Hepatocyte (in vitro differentiated cells): ENCODE results near the gene ANO2. TPM values are rescaled to one million over a fixed set of nuclear protein-coding genes. Genes with fewer than 3 reads are reported as not detected.

Source experiments
- DNase-seq: peaks from one replicate; pipeline ENCODE4 v3.0.0-alpha.2; 2016; ENCODE audit warnings: low spot score
- H2AFZ ChIP-seq: fragments of 200-600 bp; sonication (generic); 2 replicates; pipeline ENCODE4 v1.6.0; 2016; ENCODE audit warnings: antibody characterized with exemption, mild to moderate bottlenecking
- H3K27ac ChIP-seq: fragments of 200-600 bp; sonication (generic); 2 replicates; pipeline ENCODE4 v1.5.1; 2016; ENCODE audit warnings: mild to moderate bottlenecking
- H3K27me3 ChIP-seq: fragments of 200-600 bp; sonication (generic); 2 replicates; pipeline ENCODE4 v1.6.1; 2016
- H3K36me3 ChIP-seq: fragments of 200-600 bp; sonication (generic); replicated peaks from 2 replicates; pipeline ENCODE4 v1.5.1; 2016; ENCODE audit warnings: low read depth; ENCODE audit not compliant: insufficient read depth
- H3K4me1 ChIP-seq: fragments of 200-600 bp; sonication (generic); 2 replicates; pipeline ENCODE4 v1.5.1; 2016; ENCODE audit warnings: mild to moderate bottlenecking, moderate library complexity; ENCODE audit not compliant: insufficient read depth
- H3K4me2 ChIP-seq: fragments of 200-600 bp; sonication (generic); 2 replicates; pipeline ENCODE4 v1.6.0; 2016
- H3K4me3 ChIP-seq: fragments of 200-600 bp; sonication (generic); 2 replicates; pipeline ENCODE4 v1.5.1; 2016; ENCODE audit warnings: mild to moderate bottlenecking
- H3K79me2 ChIP-seq: fragments of 200-600 bp; sonication (generic); 2 replicates; pipeline ENCODE4 v1.6.0; 2017; ENCODE audit warnings: mild to moderate bottlenecking
- H3K9me2 ChIP-seq: fragments of 200-600 bp; sonication (generic); replicated peaks from 2 replicates; pipeline ENCODE4 v1.6.0; 2017; ENCODE audit warnings: mild to moderate bottlenecking; ENCODE audit not compliant: insufficient read depth
- H3K9me3 ChIP-seq: fragments of 200-600 bp; sonication (generic); 2 replicates; pipeline ENCODE4 v1.5.1; 2016; ENCODE audit warnings: low read depth, mild to moderate bottlenecking
- H4K20me1 ChIP-seq: fragments of 200-600 bp; sonication (generic); 2 replicates; pipeline ENCODE4 v1.6.0; 2016; ENCODE audit warnings: mild to moderate bottlenecking; ENCODE audit not compliant: insufficient read depth, poor library complexity, severe bottlenecking
- EZH2 ChIP-seq: fragments of 200-600 bp; sonication (generic); IDR thresholded peaks from 2 replicates; pipeline ENCODE4 v1.6.1; 2016; ENCODE audit warnings: antibody characterized with exemption, mild to moderate bottlenecking, borderline replicate concordance
- EZH2phosphoT487 ChIP-seq: fragments of 200-600 bp; sonication (generic); IDR thresholded peaks from one replicate; pipeline ENCODE4 v1.6.1; 2018; ENCODE audit warnings: antibody characterized with exemption, mild to moderate bottlenecking, low read depth, moderate library complexity; ENCODE audit not compliant: unreplicated experiment, severe bottlenecking
- WGBS: methylation state at CpG from one replicate; pipeline ENCODE4 v1.1.6; 2016; ENCODE audit warnings: low lambda C conversion rate; ENCODE audit errors: missing lambda C conversion rate; 5-methylcytosine and 5-hydroxymethylcytosine counted together
- polyA plus RNA-seq: library from polyadenylated mRNA; unstranded; fragments of >200 nt; fragmentation: Nextera tagmentation; extraction: Ambion mirVana; gene quantifications from 2 replicates; pipeline ENCODE4 v1.2.1, GENCODE V29; 2016
- total RNA-seq: library from RNA; depleted of rRNA; stranded (reverse); fragments of >200 nt; gene quantifications from 2 replicates; pipeline ENCODE4 v1.2.3, GENCODE V29; 2014
- TF ChIP-seq, protein P1 (sequence below): fragments of 200-600 bp; sonication (generic); IDR thresholded peaks from 2 replicates; pipeline ENCODE4 v1.5.1; 2016; ENCODE audit warnings: antibody characterized with exemption, mild to moderate bottlenecking; ENCODE audit not compliant: poor library complexity

Gene ANO2
- total and polyA plus RNA-seq, 2 experiments from 2014 or later, result 1.0 to 1.9 TPM

DNA sequence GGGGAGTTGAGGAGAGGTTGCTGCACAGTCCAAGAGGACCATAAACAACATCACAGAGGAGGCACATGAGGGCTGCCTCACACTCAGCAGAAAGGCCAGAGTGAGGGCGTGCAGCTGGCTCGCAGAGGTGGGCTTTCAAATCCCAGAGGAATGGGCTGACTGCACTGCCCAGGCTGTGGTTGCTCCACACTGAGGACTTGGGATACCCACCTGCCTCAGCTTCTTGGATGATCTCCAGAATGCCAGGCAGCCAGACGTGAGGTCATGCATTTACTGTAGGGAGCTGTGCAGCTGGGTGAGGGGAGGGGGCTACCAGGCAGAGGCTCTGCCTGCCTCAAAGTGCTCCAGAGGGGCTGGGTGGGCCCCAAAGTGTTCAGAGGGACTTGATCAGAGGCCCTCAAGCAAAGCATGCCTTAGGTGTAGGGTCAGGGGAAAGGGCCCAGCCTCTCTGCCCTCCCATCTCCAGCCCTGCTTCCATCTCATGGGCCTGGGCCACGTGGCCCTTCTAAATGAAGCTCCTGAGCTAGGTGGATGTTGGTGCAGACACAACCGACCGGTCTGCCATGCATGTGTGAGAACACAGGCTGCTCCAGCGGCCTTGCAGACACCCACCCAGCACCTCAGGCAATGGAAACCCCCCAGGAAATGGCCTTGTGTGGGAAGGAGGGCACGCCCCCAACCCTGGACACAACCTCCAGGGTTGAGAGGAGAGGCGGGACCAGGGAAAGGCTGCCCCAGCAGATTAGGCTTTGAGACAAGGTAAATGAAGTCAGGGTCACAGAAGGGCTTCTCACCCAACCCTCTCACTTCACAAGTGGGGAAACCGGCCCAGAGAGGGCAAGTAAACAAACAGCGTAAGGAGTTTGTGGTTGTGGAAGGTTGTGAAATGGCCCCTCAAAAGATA lies 422.4 kb downstream of the ANO2 start:
- Histone ChIP-seq H2AFZ (no peak overlapping the region), H3K4me1 (no peaks in the 10 kb centered on the region), H3K9me2 (no peaks in the 10 kb centered on the region), H3K27me3 (no peaks in the 10 kb centered on the region), H3K79me2 (no peaks in the 10 kb centered on the region), H3K4me2 (no peak overlapping the region), H3K9me3 (no peaks in the 10 kb centered on the region), H3K4me3 (no peak overlapping the region), H4K20me1 (no peaks in the 10 kb centered on the region), H3K36me3 (no peaks in the 10 kb centered on the region), H3K27ac (no peak overlapping the region)
- no peak for DNase-seq
- TF ChIP-seq EZH2phosphoT487, result no peak
- TF ChIP-seq EZH2, result no peak
- TF ChIP-seq, protein P1, sequence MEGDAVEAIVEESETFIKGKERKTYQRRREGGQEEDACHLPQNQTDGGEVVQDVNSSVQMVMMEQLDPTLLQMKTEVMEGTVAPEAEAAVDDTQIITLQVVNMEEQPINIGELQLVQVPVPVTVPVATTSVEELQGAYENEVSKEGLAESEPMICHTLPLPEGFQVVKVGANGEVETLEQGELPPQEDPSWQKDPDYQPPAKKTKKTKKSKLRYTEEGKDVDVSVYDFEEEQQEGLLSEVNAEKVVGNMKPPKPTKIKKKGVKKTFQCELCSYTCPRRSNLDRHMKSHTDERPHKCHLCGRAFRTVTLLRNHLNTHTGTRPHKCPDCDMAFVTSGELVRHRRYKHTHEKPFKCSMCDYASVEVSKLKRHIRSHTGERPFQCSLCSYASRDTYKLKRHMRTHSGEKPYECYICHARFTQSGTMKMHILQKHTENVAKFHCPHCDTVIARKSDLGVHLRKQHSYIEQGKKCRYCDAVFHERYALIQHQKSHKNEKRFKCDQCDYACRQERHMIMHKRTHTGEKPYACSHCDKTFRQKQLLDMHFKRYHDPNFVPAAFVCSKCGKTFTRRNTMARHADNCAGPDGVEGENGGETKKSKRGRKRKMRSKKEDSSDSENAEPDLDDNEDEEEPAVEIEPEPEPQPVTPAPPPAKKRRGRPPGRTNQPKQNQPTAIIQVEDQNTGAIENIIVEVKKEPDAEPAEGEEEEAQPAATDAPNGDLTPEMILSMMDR, result no peak
- 86% methylated on average over 11 of the region's 11 CpGs for WGBS

DNA sequence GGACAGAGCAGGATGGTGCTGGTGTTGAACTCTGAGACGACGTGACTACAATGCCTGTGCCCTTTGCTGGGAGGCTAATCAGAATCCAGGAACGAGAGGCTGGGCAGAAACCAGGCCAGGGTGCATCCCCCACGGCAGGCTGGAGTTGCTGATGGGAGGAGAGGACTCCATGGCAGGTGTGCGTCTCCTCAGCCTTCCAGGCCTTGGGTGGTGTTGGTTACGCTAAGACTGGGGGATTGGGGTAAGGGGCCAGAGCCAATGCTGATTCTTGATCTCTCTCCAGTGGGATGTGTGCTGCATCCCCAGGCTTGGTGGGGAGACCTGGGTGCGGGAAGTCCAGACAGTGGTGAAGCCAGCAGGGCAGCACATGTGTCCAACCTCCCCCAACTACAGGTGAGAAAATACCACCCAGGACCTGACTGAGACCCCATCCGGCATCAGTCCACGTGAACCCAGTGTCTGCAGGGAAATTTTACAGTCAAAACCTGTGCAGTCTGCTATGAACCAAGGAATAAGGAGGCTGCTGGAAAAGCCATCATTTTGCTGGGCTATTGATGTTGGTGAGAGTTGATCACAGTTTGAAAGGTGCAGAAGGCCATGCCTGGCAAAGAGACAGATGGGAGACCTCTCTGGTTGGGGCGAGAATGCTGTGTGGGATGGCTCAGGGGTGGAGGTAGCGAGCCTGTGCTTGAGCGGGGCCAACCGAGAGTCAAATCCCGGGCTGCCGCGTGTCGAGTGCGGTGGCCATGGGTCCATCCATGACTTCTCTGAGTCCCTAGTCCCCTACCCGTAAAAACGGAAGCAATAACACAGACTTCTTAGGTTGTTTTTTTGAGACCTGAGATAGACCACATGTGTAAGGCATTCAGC lies 423.4 kb downstream of the ANO2 start:
- H3K4me3 ChIP-seq, result no peak overlapping the region
- no peaks in the 10 kb centered on the region for H3K9me2 ChIP-seq
- no peak for DNase-seq
- no peaks in the 10 kb centered on the region for H3K9me3 ChIP-seq
- no peak overlapping the region for H3K4me2 ChIP-seq
- peaks cover 3% of the 10 kb centered on the region for H3K4me1 ChIP-seq
- no peaks in the 10 kb centered on the region for H3K79me2 ChIP-seq
- no peak overlapping the region for H3K27ac ChIP-seq
- H3K36me3 ChIP-seq, result no peaks in the 10 kb centered on the region
- no peaks in the 10 kb centered on the region for H3K27me3 ChIP-seq
- TF ChIP-seq EZH2 (no peak), EZH2phosphoT487 (no peak)
- TF ChIP-seq, protein P1, result no peak
- H4K20me1 ChIP-seq, result no peaks in the 10 kb centered on the region
- no peak overlapping the region for H2AFZ ChIP-seq
- WGBS, result 93% methylated on average over 20 of the region's 20 CpGs

DNA sequence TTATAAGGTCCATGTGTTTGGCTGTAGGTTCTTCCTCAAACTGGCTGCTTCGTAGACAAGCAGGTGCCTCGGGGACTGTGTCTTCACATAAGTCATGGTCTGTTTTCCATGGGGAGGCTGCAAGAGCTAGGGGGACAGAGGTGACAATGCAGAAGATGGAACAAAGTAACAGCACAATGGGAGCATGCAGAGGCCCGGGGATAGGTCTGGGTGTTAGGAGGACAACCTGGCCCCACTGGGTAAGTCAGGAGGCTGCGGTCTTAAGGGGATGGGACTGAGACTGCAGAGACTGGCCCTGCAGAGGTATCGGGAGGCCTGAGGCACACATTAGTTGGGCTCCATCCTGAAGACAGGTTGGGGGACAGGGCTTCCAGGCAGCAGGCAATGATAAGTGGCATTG lies 424.2 kb downstream of the ANO2 start:
- Histone ChIP-seq H3K36me3 (no peaks in the 10 kb centered on the region), H3K4me2 (no peak overlapping the region), H3K9me2 (no peaks in the 10 kb centered on the region), H3K9me3 (no peaks in the 10 kb centered on the region), H3K27me3 (no peaks in the 10 kb centered on the region), H3K4me1 (peaks cover 12% of the 10 kb centered on the region), H3K27ac (no peak overlapping the region), H2AFZ (no peak overlapping the region), H3K79me2 (no peaks in the 10 kb centered on the region), H3K4me3 (no peak overlapping the region), H4K20me1 (no peaks in the 10 kb centered on the region)
- TF ChIP-seq, protein P1, result no peak
- TF ChIP-seq EZH2 (no peak), EZH2phosphoT487 (no peak)
- DNase-seq, result no peak
- WGBS, result 94% methylated on average over 5 of the region's 5 CpGs
